Measurements from ENCODE around the gene RNF213. TPM values are rescaled to one million over a fixed set of nuclear protein-coding genes. Genes with fewer than 3 reads are reported as not detected.

The RNF213 gene
- total RNA-seq, 4 donors from 2014 or later, result 113 to 174 (median 159) TPM

- H3K4me1 ChIP-seq, result no peaks in the 10 kb centered on the region
- H3K4me3 ChIP-seq, result no peak overlapping the region
- DNase-seq, result no peak
- no peaks in the 10 kb centered on the region for H3K9me3 ChIP-seq
- H3K27ac ChIP-seq, result no peak overlapping the region
- TF ChIP-seq, protein P1, sequence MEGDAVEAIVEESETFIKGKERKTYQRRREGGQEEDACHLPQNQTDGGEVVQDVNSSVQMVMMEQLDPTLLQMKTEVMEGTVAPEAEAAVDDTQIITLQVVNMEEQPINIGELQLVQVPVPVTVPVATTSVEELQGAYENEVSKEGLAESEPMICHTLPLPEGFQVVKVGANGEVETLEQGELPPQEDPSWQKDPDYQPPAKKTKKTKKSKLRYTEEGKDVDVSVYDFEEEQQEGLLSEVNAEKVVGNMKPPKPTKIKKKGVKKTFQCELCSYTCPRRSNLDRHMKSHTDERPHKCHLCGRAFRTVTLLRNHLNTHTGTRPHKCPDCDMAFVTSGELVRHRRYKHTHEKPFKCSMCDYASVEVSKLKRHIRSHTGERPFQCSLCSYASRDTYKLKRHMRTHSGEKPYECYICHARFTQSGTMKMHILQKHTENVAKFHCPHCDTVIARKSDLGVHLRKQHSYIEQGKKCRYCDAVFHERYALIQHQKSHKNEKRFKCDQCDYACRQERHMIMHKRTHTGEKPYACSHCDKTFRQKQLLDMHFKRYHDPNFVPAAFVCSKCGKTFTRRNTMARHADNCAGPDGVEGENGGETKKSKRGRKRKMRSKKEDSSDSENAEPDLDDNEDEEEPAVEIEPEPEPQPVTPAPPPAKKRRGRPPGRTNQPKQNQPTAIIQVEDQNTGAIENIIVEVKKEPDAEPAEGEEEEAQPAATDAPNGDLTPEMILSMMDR (IDR thresholded peaks at IDR 0.05), result no peak
- intact Hi-C loops (cut with DNase I; ENCODE audit: low total_unique reads) (no loop called here), in situ Hi-C loops (cut with MboI; ENCODE audit: low pct_ligation_motif_present in 1 of 4, low pct_unique_long_range_greater_than_20kb in 1 of 4, low sequenced_read_pairs in 3 of 4) (no loop called here)
- WGBS, 2 donors (ENCODE audit: low coverage in 1 of 2), result 85 to 88% methylated on average over 4 to 14 of the region's 14 CpGs
- peaks cover 0 to 83% (median 41%) of the 10 kb centered on the region in 4 donors for H3K36me3 ChIP-seq
- H3K27me3 ChIP-seq, result no peaks in the 10 kb centered on the region
Measured at GRCh38 chr17:80374732-80375585, 114.3 kb downstream of the RNF213 start.

GRCh38 chr17:80376531-80376930 is 115.9 kb downstream of the RNF213 start:
- intact Hi-C loops (cut with DNase I; ENCODE audit: low total_unique reads) (no loop called here), in situ Hi-C loops (cut with MboI; ENCODE audit: low pct_ligation_motif_present in 1 of 4, low pct_unique_long_range_greater_than_20kb in 1 of 4, low sequenced_read_pairs in 3 of 4) (no loop called here)
- Histone ChIP-seq H3K27me3 (no peaks in the 10 kb centered on the region), H3K9me3 (no peaks in the 10 kb centered on the region), H3K4me3 (no peak overlapping the region), H3K36me3 (peaks cover 0 to 77% (median 38%) of the 10 kb centered on the region in 4 donors), H3K4me1 (no peaks in the 10 kb centered on the region), H3K27ac (no peak overlapping the region)
- no peak for DNase-seq
- 95% methylated on average over 4 of the region's 4 CpGs; no CpG with 5 or more reads in 1 of the 2 donors for WGBS, 2 donors (ENCODE audit: low coverage in 1 of 2)
- TF ChIP-seq EP300 (IDR thresholded peaks at IDR 0.05; ENCODE audit: low read depth) (no peak), POLR2A (IDR thresholded peaks at IDR 0.05) (no peak), POLR2AphosphoS5 (IDR thresholded peaks at IDR 0.05) (no peak)
- TF ChIP-seq, protein P1 (IDR thresholded peaks at IDR 0.05), result no peak

GRCh38 chr17:80377798-80378197 is 117.1 kb downstream of the RNF213 start:
- Histone ChIP-seq H3K27me3 (no peaks in the 10 kb centered on the region), H3K9me3 (no peaks in the 10 kb centered on the region), H3K27ac (no peak overlapping the region), H3K36me3 (peaks cover 0 to 77% (median 38%) of the 10 kb centered on the region in 4 donors), H3K4me1 (no peaks in the 10 kb centered on the region), H3K4me3 (no peak overlapping the region)
- TF ChIP-seq EP300 (IDR thresholded peaks at IDR 0.05; ENCODE audit: low read depth), result no peak
- no peak for TF ChIP-seq POLR2A (IDR thresholded peaks at IDR 0.05)
- no peak for TF ChIP-seq POLR2AphosphoS5 (IDR thresholded peaks at IDR 0.05)
- TF ChIP-seq, protein P1 (IDR thresholded peaks at IDR 0.05), result no peak
- in situ Hi-C loops (cut with MboI; ENCODE audit: low pct_ligation_motif_present in 1 of 4, low pct_unique_long_range_greater_than_20kb in 1 of 4, low sequenced_read_pairs in 3 of 4) (no loop called here), intact Hi-C loops (cut with DNase I; ENCODE audit: low total_unique reads) (no loop called here)
- 96% methylated on average over 8 of the region's 9 CpGs; no CpG with 5 or more reads in 1 of the 2 donors for WGBS, 2 donors (ENCODE audit: low coverage in 1 of 2)
- DNase-seq, result no peak

GRCh38 chr17:80379348-80379747 is 118.7 kb downstream of the RNF213 start:
- intact Hi-C loops (cut with DNase I; ENCODE audit: low total_unique reads), result no loop called here
- Histone ChIP-seq H3K4me1 (no peaks in the 10 kb centered on the region), H3K9me3 (no peaks in the 10 kb centered on the region), H3K4me3 (no peak overlapping the region), H3K36me3 (peaks cover 0 to 79% (median 37%) of the 10 kb centered on the region in 4 donors), H3K27ac (no peak overlapping the region), H3K27me3 (no peaks in the 10 kb centered on the region)
- DNase-seq, result no peak
- WGBS, 2 donors (ENCODE audit: low coverage in 1 of 2), result 94 to 100% methylated on average over 1 to 9 of the region's 9 CpGs
- in situ Hi-C loops (cut with MboI; ENCODE audit: low pct_ligation_motif_present in 1 of 4, low pct_unique_long_range_greater_than_20kb in 1 of 4, low sequenced_read_pairs in 3 of 4), result no loop called here
- TF ChIP-seq, protein P1 (IDR thresholded peaks at IDR 0.05), result no peak
- TF ChIP-seq POLR2AphosphoS5 (IDR thresholded peaks at IDR 0.05), result no peak
